ENCODE data around the gene NRXN3. TPM values are rescaled to one million over a fixed set of nuclear protein-coding genes. Genes with fewer than 3 reads are reported as not detected.

Gene NRXN3
- polyA plus RNA-seq, 1 donor (not counting 4 experiments of a cell fraction or from before 2014, with no cell fraction given) = 0.89 TPM

DNA sequence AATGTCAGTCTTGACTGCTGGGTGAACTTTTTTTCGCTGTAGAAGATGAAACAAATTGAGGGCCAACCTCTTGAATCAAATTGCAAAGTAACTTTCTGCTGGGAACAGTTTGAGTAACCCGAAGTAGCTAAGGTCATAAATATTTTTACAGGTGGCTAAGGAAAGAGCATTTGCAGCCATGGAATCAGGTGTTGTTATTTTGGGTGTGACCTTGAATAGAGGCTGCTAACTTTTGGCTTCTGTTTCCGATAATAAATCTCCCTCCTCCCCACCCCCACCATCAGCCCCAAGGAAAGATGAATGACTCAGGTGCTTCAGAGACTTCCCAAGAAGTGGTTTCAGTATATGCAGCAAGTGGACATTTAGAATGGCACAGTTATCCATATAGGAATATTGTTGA is 1469.4 kb downstream of the NRXN3 start:
- no peak for FAIRE-seq

DNA sequence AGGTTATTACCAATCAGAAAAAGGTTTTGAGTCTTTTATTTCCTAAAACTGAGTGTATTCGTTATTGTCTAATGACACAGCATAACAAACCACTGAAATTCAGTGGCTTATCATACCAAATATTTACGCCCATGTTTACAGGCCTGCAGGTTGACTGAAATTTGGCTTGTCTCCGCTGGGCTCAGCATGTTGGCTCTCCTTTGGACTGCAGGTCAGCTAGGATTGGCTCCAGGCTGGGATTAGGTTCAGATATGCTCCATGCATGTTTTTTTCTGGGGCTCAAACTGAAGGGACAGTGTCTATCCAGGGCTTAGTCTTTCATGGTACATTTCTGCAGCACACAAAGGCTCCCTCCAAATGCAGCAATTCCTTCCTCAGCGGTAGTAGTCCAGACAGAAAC is 1471.2 kb downstream of the NRXN3 start:
- no peak overlapping the region for H2AFZ ChIP-seq (ENCODE audit: control insufficient read depth, low read length)
- H3K9me1 ChIP-seq (ENCODE audit: control insufficient read depth, extremely low read depth, insufficient read depth, low read length) = no peaks in the 10 kb centered on the region
- H3K36me3 ChIP-seq (ENCODE audit: control insufficient read depth in 2 of 2, extremely low read depth in 1 of 2, insufficient read depth in 2 of 2, low read length in 2 of 2) = no peaks in the 10 kb centered on the region
- H3K79me2 ChIP-seq (ENCODE audit: control insufficient read depth, insufficient read depth, low read length) = no peaks in the 10 kb centered on the region
- no peaks in the 10 kb centered on the region for H3K27me3 ChIP-seq (ENCODE audit: control insufficient read depth, extremely low read depth, insufficient read depth, low read length)
- no peak overlapping the region for H3K4me3 ChIP-seq (ENCODE audit: control insufficient read depth in 2 of 3, extremely low read depth in 1 of 3, insufficient read depth in 2 of 3, low read depth in 1 of 3, low read length in 3 of 3)
- H3K4me2 ChIP-seq (ENCODE audit: control insufficient read depth, extremely low read depth, insufficient read depth, low read depth, low read length) = no peak overlapping the region
- TF ChIP-seq, protein P1, sequence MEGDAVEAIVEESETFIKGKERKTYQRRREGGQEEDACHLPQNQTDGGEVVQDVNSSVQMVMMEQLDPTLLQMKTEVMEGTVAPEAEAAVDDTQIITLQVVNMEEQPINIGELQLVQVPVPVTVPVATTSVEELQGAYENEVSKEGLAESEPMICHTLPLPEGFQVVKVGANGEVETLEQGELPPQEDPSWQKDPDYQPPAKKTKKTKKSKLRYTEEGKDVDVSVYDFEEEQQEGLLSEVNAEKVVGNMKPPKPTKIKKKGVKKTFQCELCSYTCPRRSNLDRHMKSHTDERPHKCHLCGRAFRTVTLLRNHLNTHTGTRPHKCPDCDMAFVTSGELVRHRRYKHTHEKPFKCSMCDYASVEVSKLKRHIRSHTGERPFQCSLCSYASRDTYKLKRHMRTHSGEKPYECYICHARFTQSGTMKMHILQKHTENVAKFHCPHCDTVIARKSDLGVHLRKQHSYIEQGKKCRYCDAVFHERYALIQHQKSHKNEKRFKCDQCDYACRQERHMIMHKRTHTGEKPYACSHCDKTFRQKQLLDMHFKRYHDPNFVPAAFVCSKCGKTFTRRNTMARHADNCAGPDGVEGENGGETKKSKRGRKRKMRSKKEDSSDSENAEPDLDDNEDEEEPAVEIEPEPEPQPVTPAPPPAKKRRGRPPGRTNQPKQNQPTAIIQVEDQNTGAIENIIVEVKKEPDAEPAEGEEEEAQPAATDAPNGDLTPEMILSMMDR (optimal IDR thresholded peaks at IDR 0.05 in 1 of 3, IDR thresholded peaks at IDR 0.05 in 1 of 3, conservative IDR thresholded peaks at IDR 0.05 in 1 of 3; ENCODE audit: extremely low read depth in 1 of 3, insufficient read depth in 2 of 3, low read length in 3 of 3) = no peak
- TF ChIP-seq EZH2 (IDR thresholded peaks at IDR 0.05; ENCODE audit: low read length) = no peak
- no peaks in the 10 kb centered on the region for H4K20me1 ChIP-seq (ENCODE audit: control insufficient read depth, extremely low read depth, insufficient read depth, low read length)
- H3K9ac ChIP-seq (ENCODE audit: control insufficient read depth, extremely low read depth, insufficient read depth, low read length) = no peak overlapping the region
- DNase-seq (ENCODE audit: low read depth, low spot score) = no peak
- no peak overlapping the region for H3K27ac ChIP-seq (ENCODE audit: control insufficient read depth, insufficient read depth, low read length)
- H3K4me1 ChIP-seq (ENCODE audit: control insufficient read depth, extremely low read depth, insufficient read depth, low read length) = no peaks in the 10 kb centered on the region
- H3K9me3 ChIP-seq (ENCODE audit: control insufficient read depth, low read depth, low read length) = no peaks in the 10 kb centered on the region
- dilution Hi-C loops (cut with MboI; ENCODE audit: extremely low pct_ligation_motif_present, low sequenced_read_pairs) = no loop called here
- no peak for FAIRE-seq

More for the DNA sequence above, 1469.4 kb downstream of the NRXN3 start:
- H3K4me2 ChIP-seq (ENCODE audit: control insufficient read depth, extremely low read depth, insufficient read depth, low read depth, low read length) = no peak overlapping the region
- no peak for DNase-seq (ENCODE audit: low read depth, low spot score)
- no peak overlapping the region for H3K9ac ChIP-seq (ENCODE audit: control insufficient read depth, extremely low read depth, insufficient read depth, low read length)
- H3K9me3 ChIP-seq (ENCODE audit: control insufficient read depth, low read depth, low read length) = no peaks in the 10 kb centered on the region
- no peaks in the 10 kb centered on the region for H3K27me3 ChIP-seq (ENCODE audit: control insufficient read depth, extremely low read depth, insufficient read depth, low read length)
- H3K9me1 ChIP-seq (ENCODE audit: control insufficient read depth, extremely low read depth, insufficient read depth, low read length) = no peaks in the 10 kb centered on the region
- H3K4me1 ChIP-seq (ENCODE audit: control insufficient read depth, extremely low read depth, insufficient read depth, low read length) = no peaks in the 10 kb centered on the region
- H3K27ac ChIP-seq (ENCODE audit: control insufficient read depth, insufficient read depth, low read length) = no peak overlapping the region
- H3K79me2 ChIP-seq (ENCODE audit: control insufficient read depth, insufficient read depth, low read length) = no peaks in the 10 kb centered on the region
- dilution Hi-C loops (cut with MboI; ENCODE audit: extremely low pct_ligation_motif_present, low sequenced_read_pairs) = no loop called here
- TF ChIP-seq EZH2 (IDR thresholded peaks at IDR 0.05; ENCODE audit: low read length) = no peak
- TF ChIP-seq, protein P1 (optimal IDR thresholded peaks at IDR 0.05 in 1 of 3, IDR thresholded peaks at IDR 0.05 in 1 of 3, conservative IDR thresholded peaks at IDR 0.05 in 1 of 3; ENCODE audit: extremely low read depth in 1 of 3, insufficient read depth in 2 of 3, low read length in 3 of 3) = no peak
- H4K20me1 ChIP-seq (ENCODE audit: control insufficient read depth, extremely low read depth, insufficient read depth, low read length) = no peaks in the 10 kb centered on the region
- H3K36me3 ChIP-seq (ENCODE audit: control insufficient read depth in 2 of 2, extremely low read depth in 1 of 2, insufficient read depth in 2 of 2, low read length in 2 of 2) = no peaks in the 10 kb centered on the region
- no peak overlapping the region for H3K4me3 ChIP-seq (ENCODE audit: control insufficient read depth in 2 of 3, extremely low read depth in 1 of 3, insufficient read depth in 2 of 3, low read depth in 1 of 3, low read length in 3 of 3)
- H2AFZ ChIP-seq (ENCODE audit: control insufficient read depth, low read length) = no peak overlapping the region
